GM12878 (cell line): Measurements from ENCODE around the gene FAM193B. TPM values are rescaled to one million over a fixed set of nuclear protein-coding genes. Genes with fewer than 3 reads are reported as not detected.

Experiments
- CEBPB ChIP-seq, 2 experiments: fragments of 150-350 bp in 1 of 2; IDR thresholded peaks; 2 replicates each; pipeline ENCODE4 v1.6.1; 2012 to 2014; ENCODE audit warnings: low read depth in 2 of 2, low read length in 2 of 2, borderline replicate concordance in 1 of 2, inconsistent platforms in 1 of 2
- CEBPZ ChIP-seq: fragments of 150-350 bp; IDR thresholded peaks from 2 replicates; pipeline ENCODE4 v1.6.1; 2016; ENCODE audit warnings: low read depth, low read length
- CHD2 ChIP-seq: IDR thresholded peaks from 2 replicates; pipeline ENCODE4 v1.6.1; 2011; ENCODE audit warnings: low read depth, low read length, improper control_type of control experiment, borderline replicate concordance
- CREB1 ChIP-seq: IDR thresholded peaks from 2 replicates; pipeline ENCODE4 v1.6.1; 2012; ENCODE audit warnings: low read depth, mild to moderate bottlenecking, inconsistent platforms
- EP300 ChIP-seq, 2 experiments: fragments of 150-350 bp in 1 of 2; IDR thresholded peaks; 2 replicates each; pipeline ENCODE4 v1.6.1; 2011 to 2012; ENCODE audit warnings: low read depth in 2 of 2, low read length in 2 of 2, borderline replicate concordance in 1 of 2, improper control_type of control experiment in 1 of 2, inconsistent platforms in 1 of 2; ENCODE audit not compliant: control insufficient read depth in 1 of 2
- ESRRA ChIP-seq: IDR thresholded peaks from 2 replicates; pipeline ENCODE4 v1.6.1; 2012; ENCODE audit warnings: mild to moderate bottlenecking, low read length, improper control_type of control experiment
- EZH2 ChIP-seq: IDR thresholded peaks from 2 replicates; pipeline ENCODE4 v1.6.1; 2012; ENCODE audit warnings: low read depth, mild to moderate bottlenecking, control low read depth, inconsistent platforms, low read length, borderline replicate concordance; ENCODE audit not compliant: control insufficient read depth
- FOXM1 ChIP-seq: IDR thresholded peaks from 2 replicates; pipeline ENCODE4 v1.6.1; 2012; ENCODE audit warnings: low read depth, mild to moderate bottlenecking, inconsistent platforms, low read length, moderate library complexity
- NR2F1 ChIP-seq: fragments of 450-650 bp; conservative IDR thresholded peaks from 2 replicates; pipeline ENCODE4 v1.6.1; 2017; ENCODE audit warnings: mild to moderate bottlenecking
- POU2F2 ChIP-seq: IDR thresholded peaks from 3 replicates; pipeline ENCODE4 v1.6.1; 2011; ENCODE audit warnings: low read depth, mild to moderate bottlenecking, low read length, borderline replicate concordance
- SIX5 ChIP-seq: IDR thresholded peaks from 2 replicates; pipeline ENCODE4 v1.6.1; 2011; ENCODE audit warnings: mild to moderate bottlenecking, low read depth, low read length, moderate library complexity; ENCODE audit not compliant: severe bottlenecking
- SUZ12 ChIP-seq: fragments of 200-600 bp; sonication (generic); IDR thresholded peaks from one replicate; pipeline ENCODE4 v1.6.1; 2018; ENCODE audit warnings: antibody characterized with exemption, mild to moderate bottlenecking; ENCODE audit not compliant: unreplicated experiment
- TBL1XR1 ChIP-seq: IDR thresholded peaks from 2 replicates; pipeline ENCODE4 v1.6.1; 2012; ENCODE audit warnings: low read depth, low read length, improper control_type of control experiment
- TCF12 ChIP-seq: IDR thresholded peaks from 2 replicates; pipeline ENCODE4 v1.6.1; 2011; ENCODE audit warnings: low read depth, mild to moderate bottlenecking, low read length
- TCF3 ChIP-seq: IDR thresholded peaks from 2 replicates; pipeline ENCODE4 v1.6.1; 2012; ENCODE audit warnings: low read depth, mild to moderate bottlenecking, low read length, borderline replicate concordance; ENCODE audit not compliant: insufficient read depth
- ZBTB11 ChIP-seq: fragments of 450-650 bp; formaldehyde crosslinking; IDR thresholded peaks from 2 replicates; pipeline ENCODE4 v1.5.0; 2022; ENCODE audit warnings: mild to moderate bottlenecking, missing genetic modification characterization
- ZZZ3 ChIP-seq: IDR thresholded peaks from 2 replicates; pipeline ENCODE4 v1.6.1; 2011; ENCODE audit warnings: low read depth; ENCODE audit not compliant: control insufficient read depth, insufficient read length
- polyA plus RNA-seq, 11 experiments: library from polyadenylated mRNA; depleted of rRNA in 4 of 11; unstranded in 6 of 11; stranded (reverse) in 5 of 11; fragments of >200 nt; fragmentation: Nextera tagmentation in 4 of 11; fragmentation: Illumina TruSeq in 1 of 11; extraction: Ambion mirVana in 4 of 11; extraction: Trizol in 1 of 11; gene quantifications; 1 replicate in 1 of 11; 2 replicates in 10 of 11; pipeline versions ENCODE4 v1.2.1 to v1.2.3, GENCODE V29; 2011 to 2016; ENCODE audit warnings: inconsistent platforms in 2 of 11, missing spikeins in 2 of 11, low read depth in 1 of 11
- total RNA-seq, 4 experiments: library from RNA; depleted of rRNA in 3 of 4; stranded (reverse); fragments of >200 nt in 3 of 4; fragmentation: Illumina TruSeq in 1 of 4; extraction: Trizol in 1 of 4; gene quantifications; 2 replicates each; pipeline versions ENCODE4 v1.2.1 to v1.2.3, GENCODE V29; 2013 to 2021
- TF ChIP-seq, protein P1 (sequence below): fragments of 450-650 bp; IDR thresholded peaks from 2 replicates; pipeline ENCODE4 v1.6.1; 2017; ENCODE audit warnings: mild to moderate bottlenecking, moderate library complexity

Gene FAM193B
- total and polyA plus RNA-seq, 10 of the 15 experiments (the other 5 are each of a cell fraction or from before 2014, with no cell fraction given) = 3.3 to 47.0 (median 25.1) TPM

GRCh38 chr5:177599731-177600507 is 45.6 kb upstream of the FAM193B start, which contains the start of gene B4GALT7 (continued):
- TF ChIP-seq, protein P1, sequence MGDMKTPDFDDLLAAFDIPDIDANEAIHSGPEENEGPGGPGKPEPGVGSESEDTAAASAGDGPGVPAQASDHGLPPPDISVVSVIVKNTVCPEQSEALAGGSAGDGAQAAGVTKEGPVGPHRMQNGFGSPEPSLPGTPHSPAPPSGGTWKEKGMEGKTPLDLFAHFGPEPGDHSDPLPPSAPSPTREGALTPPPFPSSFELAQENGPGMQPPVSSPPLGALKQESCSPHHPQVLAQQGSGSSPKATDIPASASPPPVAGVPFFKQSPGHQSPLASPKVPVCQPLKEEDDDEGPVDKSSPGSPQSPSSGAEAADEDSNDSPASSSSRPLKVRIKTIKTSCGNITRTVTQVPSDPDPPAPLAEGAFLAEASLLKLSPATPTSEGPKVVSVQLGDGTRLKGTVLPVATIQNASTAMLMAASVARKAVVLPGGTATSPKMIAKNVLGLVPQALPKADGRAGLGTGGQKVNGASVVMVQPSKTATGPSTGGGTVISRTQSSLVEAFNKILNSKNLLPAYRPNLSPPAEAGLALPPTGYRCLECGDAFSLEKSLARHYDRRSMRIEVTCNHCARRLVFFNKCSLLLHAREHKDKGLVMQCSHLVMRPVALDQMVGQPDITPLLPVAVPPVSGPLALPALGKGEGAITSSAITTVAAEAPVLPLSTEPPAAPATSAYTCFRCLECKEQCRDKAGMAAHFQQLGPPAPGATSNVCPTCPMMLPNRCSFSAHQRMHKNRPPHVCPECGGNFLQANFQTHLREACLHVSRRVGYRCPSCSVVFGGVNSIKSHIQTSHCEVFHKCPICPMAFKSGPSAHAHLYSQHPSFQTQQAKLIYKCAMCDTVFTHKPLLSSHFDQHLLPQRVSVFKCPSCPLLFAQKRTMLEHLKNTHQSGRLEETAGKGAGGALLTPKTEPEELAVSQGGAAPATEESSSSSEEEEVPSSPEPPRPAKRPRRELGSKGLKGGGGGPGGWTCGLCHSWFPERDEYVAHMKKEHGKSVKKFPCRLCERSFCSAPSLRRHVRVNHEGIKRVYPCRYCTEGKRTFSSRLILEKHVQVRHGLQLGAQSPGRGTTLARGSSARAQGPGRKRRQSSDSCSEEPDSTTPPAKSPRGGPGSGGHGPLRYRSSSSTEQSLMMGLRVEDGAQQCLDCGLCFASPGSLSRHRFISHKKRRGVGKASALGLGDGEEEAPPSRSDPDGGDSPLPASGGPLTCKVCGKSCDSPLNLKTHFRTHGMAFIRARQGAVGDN = peak; percentile 75; the same call in 1 of the 2 replicates
- TF ChIP-seq SUZ12 (no peak), TCF12 (peak; percentile 77; the same call in 1 of the 2 replicates), CEBPB (IDR thresholded peaks at IDR 0.05; ENCODE audit: borderline replicate concordance in 1 of 2, low read depth in 2 of 2, low read length in 2 of 2) (no peak), NR2F1 (peak; percentile 42; the same call in 1 of the 2 replicates), CEBPZ (no peak), POU2F2 (peak; percentile 82), EZH2 (no peak), ZBTB11 (CRISPR knock-in tag) (peak; percentile 100), TBL1XR1 (peak; percentile 83; the same call in 1 of the 2 replicates), ESRRA (no peak), ZZZ3 (no peak), FOXM1 (no peak), SIX5 (peak; percentile 82), TCF3 (peak; percentile 73; the same call in 1 of the 2 replicates), EP300 (IDR thresholded peaks at IDR 0.05; ENCODE audit: borderline replicate concordance in 1 of 2, control insufficient read depth in 1 of 2, low read depth in 2 of 2, low read length in 2 of 2) (no peak), CREB1 (peak; percentile 64), CHD2 (0 out of 2 replicates have a peak, but pooled peaks have one; percentile 44)
